ENCODE data around the gene CRISPLD2. TPM values are rescaled to one million over a fixed set of nuclear protein-coding genes. Genes with fewer than 3 reads are reported as not detected.

CRISPLD2 gene
- total RNA-seq, 2 donors from 2014 or later, result 259 to 311 TPM

DNA sequence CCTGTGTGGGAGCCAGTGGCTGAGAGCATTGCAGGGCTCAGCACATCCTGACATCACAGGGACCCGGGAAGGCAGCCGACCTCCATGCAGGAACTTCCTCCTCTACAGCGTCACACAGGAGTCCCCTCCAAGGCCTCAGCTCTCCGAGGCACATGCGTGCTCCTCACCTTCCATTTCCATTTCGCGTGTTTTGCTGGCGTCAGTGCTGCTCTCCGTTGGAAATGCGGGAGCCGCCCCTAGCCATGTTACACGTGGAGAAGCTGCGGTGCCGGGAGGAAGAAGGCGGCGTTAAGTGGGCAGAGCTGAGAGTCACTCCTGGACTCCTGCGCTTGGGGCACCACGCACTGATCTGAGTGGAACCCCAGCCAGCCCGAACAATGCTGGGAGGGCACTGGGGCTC lies 25.2 kb upstream of the CRISPLD2 start:
- no peak for DNase-seq (ENCODE audit: low spot score)
- intact Hi-C loops (cut with DNase I), result loop anchor here in 1 of 2 donors (5.0 kb wide), 1 partner anchor 38 kb away; no protein-coding TSS in a partner anchor

- intact Hi-C loops (cut with DNase I), result loop anchor here in 1 of 2 donors (2.0 kb wide), 1 partner anchor 71 kb away; no protein-coding TSS in a partner anchor
- peak; percentile 94 for DNase-seq (ENCODE audit: low spot score)
These were observed 24.3 kb upstream of the CRISPLD2 start for GRCh38 chr16:84795329-84796053.

DNA sequence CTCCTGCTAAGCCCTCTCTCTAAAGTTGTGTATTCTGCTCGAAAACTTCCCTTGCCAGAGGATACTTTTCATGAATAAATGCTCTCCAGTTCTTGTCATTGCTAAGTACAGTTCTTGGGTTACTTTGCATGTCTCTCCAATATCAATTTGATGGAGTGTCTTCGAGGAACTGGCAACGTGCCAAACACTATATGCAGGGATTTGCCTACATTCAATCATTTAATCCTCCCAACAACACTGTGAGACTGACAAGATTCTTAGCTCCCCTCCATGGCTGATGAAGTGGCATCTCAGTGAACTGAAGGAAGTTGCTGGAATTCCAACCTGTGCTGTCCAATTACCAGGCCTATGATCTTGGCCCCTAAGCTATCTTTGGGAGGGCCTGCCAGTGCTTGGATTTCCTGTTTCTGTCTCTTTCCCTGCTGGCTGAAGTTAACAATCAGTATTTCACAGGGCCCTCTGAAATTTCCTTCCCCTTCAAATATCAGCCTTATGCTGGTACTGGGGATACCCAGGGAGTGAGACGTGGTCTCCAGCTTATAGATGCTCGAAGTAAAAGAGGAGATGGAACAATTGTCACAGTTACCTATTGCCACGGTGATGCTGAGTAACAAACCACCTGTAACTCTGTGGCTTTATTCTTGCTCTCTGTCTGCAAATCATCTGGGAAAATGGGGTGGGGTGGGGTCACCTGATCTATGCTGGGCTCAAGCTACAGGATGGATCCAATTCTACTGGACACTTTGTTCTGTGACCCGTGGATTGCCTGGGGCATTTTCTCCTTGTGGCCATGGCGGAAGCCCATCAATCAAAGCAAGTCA lies 19.4 kb upstream of the CRISPLD2 start:
- no peak for DNase-seq (ENCODE audit: low spot score)
- intact Hi-C loops (cut with DNase I), result no loop called here

DNA sequence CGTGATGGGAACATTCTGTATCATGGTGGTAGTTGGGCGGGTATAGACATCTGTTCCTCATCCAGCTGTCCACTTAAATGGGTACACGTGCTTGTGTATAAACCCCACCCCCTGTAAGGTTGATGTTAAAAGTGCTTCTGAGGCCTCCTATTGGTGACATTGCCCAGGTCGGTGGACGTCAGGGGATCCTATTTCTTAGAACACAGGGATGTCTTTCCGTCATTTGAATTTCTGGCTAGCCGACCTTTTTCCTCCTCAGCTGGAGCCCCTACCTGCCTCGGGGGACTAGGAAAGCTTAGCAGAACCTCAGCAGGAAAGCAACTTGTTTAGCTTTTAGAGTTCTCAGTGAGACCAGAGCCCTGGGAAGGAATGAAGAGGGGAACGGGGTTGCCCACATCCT lies 16.6 kb upstream of the CRISPLD2 start:
- DNase-seq (ENCODE audit: low spot score), result no peak
- intact Hi-C loops (cut with DNase I), result no loop called here

DNA sequence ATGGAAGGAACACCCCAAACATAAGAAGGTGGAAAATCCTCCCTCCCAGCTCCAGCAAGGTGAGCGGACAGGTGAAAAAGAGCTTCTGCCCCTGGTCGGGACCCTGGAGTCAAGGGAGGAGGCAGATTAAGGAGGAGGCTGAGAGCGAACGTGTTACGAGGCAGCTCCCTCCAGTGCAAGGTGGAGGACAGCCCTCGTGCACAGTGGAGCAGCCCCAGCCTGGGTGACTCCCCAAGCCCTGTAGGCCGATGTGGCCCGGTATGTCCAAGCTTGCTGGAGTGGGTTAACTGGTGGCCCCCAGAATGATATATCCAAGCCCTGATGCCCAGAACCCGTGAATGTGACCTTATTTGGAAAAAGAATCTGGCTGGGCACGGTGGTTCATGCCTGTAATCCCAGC lies 15.5 kb upstream of the CRISPLD2 start:
- no peak for DNase-seq (ENCODE audit: low spot score)
- intact Hi-C loops (cut with DNase I), result no loop called here

DNA sequence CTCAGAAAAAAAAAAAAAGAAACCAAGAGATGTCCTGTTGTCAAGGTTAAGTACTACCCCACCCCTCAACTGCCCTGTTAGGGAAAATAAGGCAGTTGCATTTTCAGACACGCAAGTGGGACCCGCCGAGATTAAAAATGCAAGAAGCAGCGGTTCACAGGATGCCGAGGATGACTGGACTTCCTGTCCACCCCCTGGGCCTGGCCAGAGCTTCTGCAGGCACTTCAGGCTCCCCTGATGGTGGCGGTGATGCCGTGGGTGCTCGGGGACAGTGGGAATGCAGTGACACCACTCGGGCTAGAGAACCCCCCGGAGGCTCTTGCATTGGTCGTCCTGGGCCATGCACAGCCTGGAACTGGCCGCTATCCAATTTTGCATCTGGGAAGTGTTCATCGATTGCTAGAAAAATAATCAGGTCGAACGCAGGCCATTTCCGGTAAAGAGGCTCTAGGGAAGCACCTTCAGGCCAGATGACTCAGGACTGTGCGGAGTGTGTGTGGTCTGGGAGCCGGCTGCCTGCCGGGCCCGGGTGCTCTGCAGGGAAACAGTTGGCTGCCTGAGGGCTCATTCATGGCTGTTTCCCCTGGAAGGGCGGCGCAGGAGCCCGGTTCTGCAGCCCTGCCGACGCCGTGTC lies 13.4 kb upstream of the CRISPLD2 start:
- DNase-seq (ENCODE audit: low spot score), result no peak
- intact Hi-C loops (cut with DNase I), result no loop called here

GRCh38 chr16:84806890-84807258 lies 12.9 kb upstream of the CRISPLD2 start:
- intact Hi-C loops (cut with DNase I), result no loop called here
- no peak for DNase-seq (ENCODE audit: low spot score)

DNA sequence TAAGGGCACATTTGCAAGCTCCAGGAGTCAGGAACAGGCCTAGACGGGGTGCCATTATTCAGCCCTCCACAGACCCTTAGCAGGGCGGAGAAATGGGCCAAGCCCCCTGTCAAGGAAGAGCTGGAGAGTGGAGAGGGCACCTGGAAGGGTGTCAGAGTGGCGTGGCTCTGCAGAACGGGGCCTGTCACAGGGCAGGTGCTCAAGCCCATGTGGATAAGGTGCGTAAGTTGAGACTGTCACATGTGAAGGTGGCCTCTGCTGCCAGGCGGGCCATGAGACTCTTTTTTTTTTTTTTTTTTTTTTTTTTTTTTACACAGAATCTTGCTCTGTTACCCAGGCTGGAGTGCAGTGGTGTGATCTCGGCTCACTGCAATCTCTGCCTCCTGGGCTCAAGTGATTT lies 12.0 kb upstream of the CRISPLD2 start:
- DNase-seq (ENCODE audit: low spot score), result no peak

DNA sequence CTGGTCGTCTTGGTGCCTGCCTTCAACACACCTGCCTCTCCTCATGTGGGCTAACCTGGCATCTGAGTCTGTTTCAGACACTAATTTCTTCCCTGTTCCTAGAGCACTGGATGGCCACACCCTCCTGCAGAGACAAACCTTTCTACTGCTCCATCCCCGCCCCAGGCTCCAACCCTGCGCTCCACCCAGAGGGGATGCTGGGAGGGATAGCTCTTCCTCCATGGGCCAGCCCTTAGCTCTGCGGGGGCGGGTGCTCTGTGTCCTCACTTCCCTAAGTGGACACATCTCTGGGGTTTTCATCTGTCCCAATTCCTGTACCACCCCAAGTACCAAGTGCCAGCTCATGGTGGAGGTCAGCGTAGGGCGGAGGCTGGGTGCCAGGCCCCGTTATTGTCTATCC lies 11.0 kb upstream of the CRISPLD2 start:
- intact Hi-C loops (cut with DNase I), result no loop called here
- no peak for DNase-seq (ENCODE audit: low spot score)

More for the DNA sequence above, 12.0 kb upstream of the CRISPLD2 start:
- intact Hi-C loops (cut with DNase I), result no loop called here

GRCh38 chr16:84810518-84811273 lies 9.1 kb upstream of the CRISPLD2 start:
- no peak for DNase-seq (ENCODE audit: low spot score)
- intact Hi-C loops (cut with DNase I), result no loop called here

DNA sequence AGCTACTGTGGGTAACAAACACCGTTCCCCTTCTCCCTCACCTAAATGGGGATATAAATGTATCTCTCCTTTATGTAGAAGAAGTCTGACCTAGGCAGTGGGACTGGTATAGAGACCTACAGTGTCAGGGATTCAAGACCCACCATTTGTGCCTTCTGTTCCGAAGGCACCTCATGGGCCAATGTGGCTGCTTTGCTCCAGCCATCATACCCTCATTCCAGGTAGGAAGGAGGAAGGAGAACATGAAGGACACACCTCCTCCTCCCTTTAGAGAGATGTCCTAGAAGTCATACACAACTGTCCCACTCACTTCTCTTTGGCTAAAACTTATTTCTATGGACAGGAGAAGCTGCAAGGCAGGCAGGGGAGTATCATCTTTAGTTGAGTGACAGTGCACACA lies 8.3 kb upstream of the CRISPLD2 start:
- intact Hi-C loops (cut with DNase I), result no loop called here
- DNase-seq (ENCODE audit: low spot score), result no peak

GRCh38 chr16:84813141-84813934 lies 6.4 kb upstream of the CRISPLD2 start:
- intact Hi-C loops (cut with DNase I), result no loop called here
- no peak for DNase-seq (ENCODE audit: low spot score)

- intact Hi-C loops (cut with DNase I), result no loop called here
- DNase-seq (ENCODE audit: low spot score), result no peak
These were observed 4.3 kb upstream of the CRISPLD2 start for GRCh38 chr16:84815462-84815861.

GRCh38 chr16:84816023-84816422 lies 3.8 kb upstream of the CRISPLD2 start:
- no peak for DNase-seq (ENCODE audit: low spot score)

GRCh38 chr16:84816485-84816884 lies 3.3 kb upstream of the CRISPLD2 start:
- DNase-seq (ENCODE audit: low spot score), result no peak
- intact Hi-C loops (cut with DNase I), result no loop called here

More at GRCh38 chr16:84816023-84816422, 3.8 kb upstream of the CRISPLD2 start:
- intact Hi-C loops (cut with DNase I), result no loop called here

- intact Hi-C loops (cut with DNase I), result no loop called here
These were observed 2.6 kb upstream of the CRISPLD2 start for GRCh38 chr16:84817206-84817605.

GRCh38 chr16:84817613-84818012 lies 2.2 kb upstream of the CRISPLD2 start:
- intact Hi-C loops (cut with DNase I), result no loop called here
- DNase-seq (ENCODE audit: low spot score), result no peak

More at GRCh38 chr16:84817206-84817605, 2.6 kb upstream of the CRISPLD2 start:
- DNase-seq (ENCODE audit: low spot score), result no peak

DNA sequence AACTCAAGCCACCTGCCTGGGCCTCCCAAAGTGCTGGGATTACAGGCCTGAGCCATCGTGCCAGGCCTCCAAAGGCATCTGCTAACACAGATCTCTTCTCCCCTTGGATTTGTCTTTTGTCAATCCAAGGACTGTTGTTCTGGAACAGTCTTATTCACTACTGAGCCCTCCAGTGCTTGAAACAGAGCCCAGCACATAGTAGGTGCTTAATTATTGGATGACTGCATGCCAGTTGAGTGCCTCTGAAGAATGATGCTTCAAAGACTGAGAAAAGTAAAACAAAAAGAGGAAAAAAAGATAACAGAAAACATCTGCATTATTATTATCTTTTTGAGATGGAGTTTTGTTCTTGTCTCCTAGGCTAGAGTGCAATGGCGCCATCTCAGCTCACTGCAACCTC lies 1.7 kb upstream of the CRISPLD2 start:
- DNase-seq (ENCODE audit: low spot score), result no peak
- intact Hi-C loops (cut with DNase I), result no loop called here
